GM18498 (cell line): ENCODE results near the gene CKM.

ENCODE experiments used
- ATAC-seq: cut with Tn5 transposase; IDR thresholded peaks from one replicate; pipeline ENCODE4 v1.9.1; 2021; ENCODE audit warnings: mild to moderate bottlenecking, moderate library complexity; ENCODE audit not compliant: unreplicated experiment

The CKM gene

DNA sequence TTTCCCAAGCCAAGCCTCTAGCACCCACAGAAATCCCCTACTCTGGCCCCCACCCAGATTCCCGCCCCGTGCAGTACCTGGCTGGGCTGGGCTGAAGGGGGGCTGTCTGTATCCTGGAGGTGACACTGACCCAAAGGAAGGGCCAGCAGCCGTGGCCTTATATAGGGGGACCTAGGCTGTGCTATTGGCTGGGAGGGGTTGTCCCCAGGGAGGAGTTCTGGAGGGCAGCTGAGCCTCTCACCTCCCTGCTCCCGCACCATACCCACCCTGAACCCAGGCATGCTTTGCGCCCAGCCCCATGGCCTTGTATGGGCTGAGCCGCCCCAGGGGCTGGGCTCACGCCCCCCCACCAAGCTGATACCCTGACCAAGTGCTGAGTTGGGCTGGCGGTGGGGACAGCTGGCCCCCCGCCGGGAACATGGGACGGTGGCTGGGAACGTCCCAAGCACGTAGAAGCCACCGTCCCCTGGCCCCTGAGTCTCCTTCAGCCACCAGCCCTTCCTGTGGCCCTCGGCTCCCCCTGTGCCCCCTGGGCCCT lies at the start of gene CKM:
Gene CKM, minus strand, starts transcription at position 132 of the 538 bp plus-strand sequence. CDS start 3,162 bp downstream, outside the sequence.
- no peak for ATAC-seq

DNA sequence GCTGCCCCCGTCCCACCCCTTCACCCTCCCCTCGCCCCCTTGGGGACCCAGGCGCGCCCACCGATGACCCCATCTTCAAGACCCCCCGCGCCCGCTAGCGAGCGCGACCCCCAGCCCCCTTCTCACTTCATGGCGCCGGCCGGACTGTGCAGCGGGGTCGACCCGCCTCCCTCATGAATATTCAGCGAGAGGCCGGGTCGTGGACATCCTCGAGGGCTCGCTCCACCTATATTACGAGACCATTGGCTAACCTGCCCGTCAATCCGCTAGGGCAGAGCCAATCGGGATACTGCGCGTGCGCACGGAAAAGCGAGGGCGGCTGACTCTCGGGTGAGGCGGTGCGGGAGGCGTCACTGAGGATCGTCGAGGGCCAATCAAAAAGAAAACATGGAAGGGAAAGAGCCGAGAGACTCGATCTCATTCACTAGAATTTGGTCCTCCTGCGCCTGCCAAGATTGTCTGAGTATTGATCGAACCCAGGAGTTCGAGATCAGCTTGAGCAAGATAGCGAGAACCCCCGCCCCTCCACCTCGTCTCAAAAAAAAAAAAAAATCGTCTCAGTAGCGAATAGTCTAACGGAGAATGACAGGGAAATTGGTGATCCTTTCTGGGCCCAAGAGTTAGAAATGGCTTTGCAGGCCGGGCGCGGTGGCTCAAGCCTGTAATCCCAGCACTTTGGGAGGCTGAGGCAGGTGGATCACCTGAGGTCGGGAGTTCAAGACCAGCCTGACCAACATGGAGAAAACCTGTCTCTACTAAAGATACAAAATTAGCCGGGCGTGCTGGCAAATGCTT lies 47.9 kb upstream of the CKM start, which contains the start of gene ERCC2:
Gene ERCC2, minus strand, starts transcription at position 164 of the 795 bp plus-strand sequence. Its CDS starts 33 bp downstream, at position 131.
- ATAC-seq = peak; percentile 96

DNA sequence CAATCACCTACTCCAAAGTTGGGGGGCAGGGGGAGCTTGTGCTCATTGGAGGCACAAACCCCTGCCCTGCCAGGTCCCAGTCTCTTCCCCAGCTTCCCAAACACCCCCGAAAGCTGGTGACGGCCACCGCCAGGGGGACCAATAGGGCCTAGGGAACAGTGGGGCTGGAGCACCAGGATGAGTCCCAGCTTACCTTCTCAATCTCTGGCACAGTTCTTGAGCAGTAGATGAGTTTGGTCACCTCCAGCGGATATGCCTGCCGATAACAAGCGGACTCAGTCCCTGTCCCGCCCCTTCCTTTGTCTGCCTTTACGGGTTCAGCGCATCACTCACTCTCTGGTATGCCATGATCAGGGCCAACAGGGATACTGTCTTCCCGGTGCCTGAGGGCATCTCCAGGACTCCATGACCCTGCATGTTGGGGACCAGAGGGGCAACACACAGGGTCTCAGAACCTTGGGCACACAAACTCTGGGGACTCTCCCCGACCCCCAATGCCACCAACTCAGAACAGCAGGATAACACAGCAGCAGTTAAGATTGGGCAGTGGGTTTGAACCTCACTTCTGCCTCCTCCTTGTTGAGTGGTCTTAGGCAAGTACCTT lies 46.2 kb upstream of the CKM start:
- no peak for ATAC-seq

DNA sequence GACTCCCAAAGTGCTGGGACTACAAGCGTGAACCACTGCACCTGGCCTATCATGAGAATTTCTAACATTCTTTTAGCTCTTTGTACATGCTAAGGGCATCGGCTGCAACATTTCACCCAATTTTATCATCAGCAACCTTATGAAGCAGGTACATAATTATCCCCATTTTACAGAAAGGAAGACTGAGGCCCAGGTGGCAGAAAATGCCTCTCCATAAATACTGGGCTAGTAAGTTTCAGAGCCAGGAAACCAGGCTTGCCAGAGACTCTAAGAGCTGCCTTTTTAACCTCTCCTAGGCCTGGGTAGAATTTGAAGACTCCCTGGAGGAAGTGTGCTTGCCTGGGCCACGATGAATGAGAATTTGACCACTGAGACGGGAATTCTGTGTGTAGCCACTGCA lies 45.5 kb upstream of the CKM start:
- no peak for ATAC-seq

DNA sequence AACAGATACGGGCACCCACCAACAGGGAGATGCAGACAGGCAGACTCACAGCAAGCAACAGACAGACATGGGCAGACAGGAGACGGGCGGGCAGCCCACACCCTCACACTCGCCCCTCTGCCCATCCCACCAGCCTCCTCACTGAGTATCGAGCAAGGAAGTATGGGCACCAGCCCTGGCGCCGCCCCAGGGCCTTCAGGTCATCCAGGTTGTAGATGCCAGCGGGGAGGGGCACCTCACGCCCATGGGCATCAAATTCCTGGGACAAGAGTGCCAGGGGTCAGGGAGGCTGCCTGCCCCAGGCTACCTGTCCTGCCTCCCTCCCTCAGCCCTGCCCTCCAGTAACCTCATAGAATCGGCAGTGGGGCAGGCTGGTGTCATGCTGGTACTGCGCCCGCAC lies 42.0 kb upstream of the CKM start:
- no peak for ATAC-seq

DNA sequence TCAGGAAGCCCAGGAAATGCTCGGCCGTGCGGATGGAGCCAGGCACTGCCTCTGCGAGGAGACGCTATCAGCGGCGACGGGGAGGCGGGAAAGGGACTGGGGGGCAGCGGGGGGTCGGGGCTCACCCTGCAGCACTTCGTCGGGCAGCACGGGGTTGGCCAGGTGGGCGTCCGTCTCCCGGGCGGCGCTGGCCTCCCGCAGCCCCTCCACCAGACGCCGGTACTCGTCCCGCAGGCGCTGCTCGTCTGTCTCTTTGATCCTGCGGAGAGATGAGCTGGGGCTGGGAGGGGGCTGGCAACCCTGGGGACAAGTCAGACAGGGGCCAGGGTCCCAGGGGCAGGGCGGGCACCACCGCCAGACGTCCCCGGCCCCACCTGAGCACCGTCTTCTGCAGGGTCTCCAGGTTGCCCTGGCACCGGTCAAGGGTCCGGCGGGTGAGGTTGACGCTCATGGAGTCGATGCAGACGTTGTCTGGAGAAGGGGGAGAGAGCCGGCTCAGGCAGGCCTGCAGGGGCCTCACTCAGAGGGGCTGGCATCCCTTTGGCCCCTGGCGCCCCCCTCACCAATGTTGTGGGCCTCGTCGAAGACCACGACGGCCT lies 41.3 kb upstream of the CKM start:
- no peak for ATAC-seq

DNA sequence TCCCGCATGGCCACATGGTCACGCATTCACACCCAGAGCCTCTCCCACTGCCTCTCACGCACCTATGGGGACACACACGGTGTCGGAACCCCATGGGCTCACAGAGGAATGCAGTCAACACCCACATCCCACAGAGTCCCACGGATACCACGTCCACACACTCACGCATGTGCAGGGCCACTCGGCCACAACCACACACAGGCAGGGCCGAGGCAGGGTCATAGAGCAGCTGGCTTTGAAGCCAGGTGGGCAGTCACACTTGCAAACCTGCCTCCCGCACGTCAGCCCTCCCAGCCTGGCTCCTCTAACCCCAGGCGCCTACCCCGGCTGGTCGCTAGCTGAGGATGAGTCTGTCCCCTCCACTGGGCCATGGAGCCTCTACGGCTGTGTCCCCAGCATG lies 39.6 kb upstream of the CKM start:
- ATAC-seq = no peak

DNA sequence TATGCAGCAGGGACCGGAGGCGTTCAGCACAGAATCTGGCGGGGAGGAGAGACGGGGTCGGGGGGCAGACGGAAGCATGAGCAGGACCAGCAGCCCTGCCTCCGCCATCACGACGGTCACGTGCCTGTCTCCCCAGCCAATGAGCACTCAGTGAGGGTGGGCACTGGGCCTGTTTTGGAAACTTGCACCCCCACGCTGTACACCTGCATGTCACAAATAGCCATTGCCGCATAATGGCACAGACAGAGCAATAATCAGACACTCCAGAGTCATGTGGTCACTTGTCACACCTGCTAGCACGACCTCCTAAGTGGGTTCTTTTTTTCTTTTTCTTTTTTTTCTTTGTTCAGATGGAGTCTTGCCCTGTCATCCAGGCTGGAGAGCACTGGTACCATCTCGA lies 38.9 kb upstream of the CKM start:
- no peak for ATAC-seq

DNA sequence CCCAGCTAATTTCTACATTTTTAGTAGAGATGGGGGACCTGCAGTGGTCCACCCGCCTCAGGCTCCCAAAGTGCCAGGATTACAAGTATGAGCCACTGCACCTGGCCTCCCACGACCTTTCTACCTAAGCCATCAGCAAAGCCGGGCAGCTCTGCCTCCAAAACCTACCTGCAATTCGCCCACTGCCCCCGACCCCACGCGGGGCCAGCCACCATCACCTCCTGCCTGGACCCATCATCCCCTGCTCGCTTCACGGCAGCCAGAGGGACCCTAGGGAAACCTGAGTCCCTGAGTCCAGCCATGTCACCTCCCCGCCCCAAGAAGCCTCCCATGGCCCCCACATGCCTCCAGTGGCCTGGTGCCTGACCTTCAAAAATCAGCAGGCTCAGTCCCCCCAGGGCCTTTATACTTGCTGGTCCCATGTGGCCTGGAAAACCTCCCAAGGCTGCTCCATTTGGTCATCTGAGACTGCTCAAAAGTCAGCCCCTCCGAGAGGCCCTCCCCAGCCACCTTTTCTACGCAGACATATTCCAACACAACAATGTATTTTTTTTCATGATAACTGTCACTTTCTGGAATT lies 35.6 kb upstream of the CKM start:
- ATAC-seq = no peak

DNA sequence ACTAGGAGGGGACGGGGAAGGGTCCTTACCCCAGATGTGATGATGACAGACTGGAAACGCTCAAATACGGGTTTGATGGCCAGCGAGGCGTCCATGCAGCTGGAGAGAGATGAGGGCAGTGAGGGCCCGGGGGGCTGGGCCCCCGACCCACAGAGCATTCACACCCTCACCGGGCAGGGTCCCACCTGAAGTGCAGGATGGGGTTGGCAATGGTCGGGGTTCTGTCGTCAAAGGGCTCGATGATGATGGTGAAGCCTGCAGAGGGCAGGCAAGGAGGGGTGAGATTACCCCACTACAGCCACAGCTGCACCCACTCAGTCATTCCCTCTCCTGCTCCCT lies 34.7 kb upstream of the CKM start:
- ATAC-seq = no peak

DNA sequence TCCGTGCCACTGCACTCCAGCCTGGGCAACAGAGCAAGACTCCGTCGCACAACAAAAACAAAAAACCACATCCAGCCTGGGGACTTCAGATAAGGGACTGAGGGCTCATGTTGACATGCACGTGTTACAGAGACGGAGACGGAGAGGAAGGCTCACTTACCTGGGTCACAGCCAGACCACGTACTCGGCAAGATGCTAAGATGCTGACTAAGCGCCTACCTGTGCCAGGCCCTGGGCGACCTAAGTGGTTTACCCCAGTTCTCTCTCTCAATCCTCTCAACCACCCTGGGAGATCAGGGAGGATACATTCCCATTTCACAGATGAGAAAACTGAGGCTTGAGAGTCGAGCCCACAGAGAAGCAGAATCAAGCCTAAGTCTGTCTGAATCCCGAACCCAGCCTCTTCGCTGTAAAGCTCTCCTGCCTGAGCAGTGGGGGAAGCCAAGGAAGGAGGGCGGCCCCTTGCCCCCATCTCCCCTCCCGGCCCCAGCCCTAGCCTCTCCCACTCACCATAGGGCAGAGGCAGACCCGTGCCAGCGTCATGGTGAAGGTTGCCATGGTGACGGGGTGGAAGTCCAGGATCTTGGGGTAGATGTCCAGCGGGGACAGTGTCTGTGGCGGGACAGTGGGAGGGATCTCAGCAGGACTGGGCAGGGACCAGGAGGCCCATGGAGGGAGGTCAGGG lies 34.2 kb upstream of the CKM start:
- no peak for ATAC-seq

DNA sequence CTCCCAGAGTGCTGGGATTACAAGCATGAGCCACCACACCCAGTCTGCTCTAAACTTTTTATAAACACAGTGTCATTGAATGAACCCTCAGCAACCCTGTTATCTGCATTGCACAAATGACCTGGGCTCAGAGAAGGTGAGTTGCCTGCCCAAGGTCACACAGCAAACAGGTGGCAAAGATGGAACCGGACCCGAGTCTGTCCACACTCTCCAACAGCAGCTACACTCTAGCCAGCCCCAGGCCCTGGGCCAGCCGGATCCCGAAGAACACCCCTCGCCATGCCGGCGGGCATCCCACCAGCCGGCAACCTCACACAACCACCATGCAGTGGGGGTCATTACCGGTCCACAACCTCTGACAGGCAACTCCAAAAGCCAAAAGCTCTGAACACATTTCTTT lies 33.2 kb upstream of the CKM start:
- ATAC-seq = no peak

DNA sequence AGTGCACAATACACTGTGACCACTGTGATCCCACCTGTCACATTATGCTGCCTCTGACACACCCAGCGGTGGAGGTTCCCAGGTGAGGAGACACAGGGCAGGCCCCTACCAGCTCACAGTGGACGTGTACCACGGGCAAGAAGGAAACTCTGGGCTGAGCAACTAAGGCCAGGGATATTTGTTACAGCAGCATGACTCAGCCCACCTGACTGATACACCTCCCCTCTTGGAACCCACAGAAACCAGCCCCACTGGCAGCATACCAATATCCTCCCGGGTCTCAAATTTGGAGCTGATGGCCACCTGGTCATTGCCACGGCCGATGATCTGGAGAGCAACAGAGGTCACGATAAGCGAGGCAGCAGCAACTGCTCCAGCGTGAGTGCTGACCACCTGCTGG lies 32.7 kb upstream of the CKM start:
- no peak for ATAC-seq

DNA sequence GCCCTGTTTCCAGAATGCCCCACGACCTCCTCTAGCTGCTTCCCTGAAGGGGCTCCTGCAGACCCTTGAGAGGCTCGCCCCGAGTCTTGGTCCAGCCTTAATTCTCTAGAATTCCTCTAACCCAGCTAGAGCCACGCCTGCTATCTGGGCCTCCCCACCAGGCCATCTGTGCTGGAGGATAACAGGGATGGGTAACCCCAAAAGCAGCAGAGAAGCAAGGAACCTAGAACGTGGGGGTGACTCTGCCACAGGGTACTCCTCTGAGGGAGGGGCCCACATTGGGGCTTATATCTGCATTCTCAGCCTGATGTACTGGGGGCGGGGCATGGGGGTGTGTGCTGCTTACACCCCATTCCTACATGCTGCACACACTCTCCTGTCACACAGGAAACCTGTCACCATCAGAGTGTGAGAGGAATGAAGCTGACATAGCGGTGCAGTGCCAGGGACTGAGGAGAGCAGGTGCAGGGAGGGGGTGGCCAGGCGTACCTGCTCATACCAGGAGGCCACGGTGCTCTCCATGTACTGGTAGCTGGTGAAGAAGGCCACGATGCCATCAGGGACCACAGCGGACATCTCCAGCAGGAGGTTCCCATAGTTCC lies 31.7 kb upstream of the CKM start:
- ATAC-seq = no peak

DNA sequence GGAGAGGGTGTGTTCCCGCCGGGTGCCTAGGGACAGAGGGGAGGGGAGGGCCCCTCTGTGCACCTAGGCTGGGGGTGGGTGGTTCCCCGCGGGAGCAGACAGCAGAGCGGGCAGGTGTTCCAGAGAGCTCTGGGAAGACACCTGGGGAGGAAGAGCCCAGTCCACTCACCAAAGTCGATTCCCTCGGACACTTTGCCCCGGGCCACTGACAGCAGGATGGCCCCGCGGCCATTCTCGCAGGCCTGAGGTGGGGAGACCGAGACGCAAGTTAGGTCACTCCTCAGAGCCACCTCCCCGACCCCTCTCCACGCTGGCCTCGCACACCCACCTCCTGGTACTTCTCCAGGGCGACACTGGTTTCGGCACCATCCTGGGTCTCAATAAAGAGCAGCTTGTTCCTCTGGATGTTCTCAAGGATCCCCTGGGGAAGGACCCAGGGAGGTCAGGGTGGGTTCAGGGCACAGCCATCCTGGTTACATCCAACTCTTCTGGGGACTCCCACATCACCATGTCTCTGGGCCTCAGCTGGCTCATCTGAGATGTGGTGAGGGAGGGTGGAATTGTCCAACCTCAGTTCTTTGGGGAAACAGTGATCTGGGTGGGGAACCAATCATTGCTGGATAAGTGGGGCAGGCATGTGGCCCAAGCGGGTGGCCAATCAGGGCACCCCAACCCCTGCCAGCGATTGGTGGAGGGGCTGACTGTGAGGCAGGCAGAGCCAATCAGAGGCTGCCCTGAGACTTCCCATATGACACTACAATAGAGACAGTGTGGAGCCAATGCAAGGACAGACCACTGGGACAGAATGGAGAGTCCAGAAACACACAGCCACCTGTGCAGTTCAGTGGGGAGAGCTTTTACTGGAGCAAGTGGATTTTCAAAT lies 30.5 kb upstream of the CKM start:
- ATAC-seq = no peak

DNA sequence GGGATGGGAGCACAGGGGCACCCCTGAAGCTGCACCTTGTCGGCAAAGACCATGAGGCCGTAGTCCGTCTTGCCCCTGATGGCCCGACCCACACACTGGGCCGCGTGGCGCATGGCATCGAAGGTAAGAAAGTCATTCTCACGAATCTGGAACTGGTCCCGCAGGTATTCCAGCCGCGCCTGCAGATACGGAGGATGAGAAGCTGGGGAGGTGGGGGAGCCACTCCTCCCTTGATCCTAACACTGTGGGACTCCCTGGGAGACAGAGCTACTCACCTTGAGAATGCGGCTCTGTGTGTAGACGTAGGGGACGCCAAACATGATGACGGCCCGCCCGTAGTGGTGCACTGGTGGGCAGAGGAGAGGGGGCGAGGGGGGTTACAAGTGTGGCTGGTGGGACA lies 29.8 kb upstream of the CKM start:
- no peak for ATAC-seq

DNA sequence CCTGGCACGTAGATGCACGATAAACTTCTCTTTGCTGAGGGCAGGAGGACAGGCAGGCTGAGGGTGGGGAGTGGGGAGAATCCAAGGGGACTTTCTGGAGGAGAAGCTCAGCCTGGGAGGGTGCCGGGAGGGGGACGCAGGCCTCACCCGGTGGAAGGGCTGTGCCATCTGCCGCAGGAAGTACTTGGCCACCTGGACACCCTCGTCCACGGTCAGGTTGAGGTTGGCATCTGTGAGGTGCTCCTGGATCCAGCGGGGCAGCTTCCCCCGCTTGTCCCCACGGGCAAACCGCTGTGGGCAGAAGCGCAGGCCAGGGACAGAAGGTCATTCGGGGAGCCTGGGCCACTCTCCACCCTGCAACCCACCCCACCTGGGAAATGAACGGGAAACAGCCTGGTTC lies 29.4 kb upstream of the CKM start:
- no peak for ATAC-seq

DNA sequence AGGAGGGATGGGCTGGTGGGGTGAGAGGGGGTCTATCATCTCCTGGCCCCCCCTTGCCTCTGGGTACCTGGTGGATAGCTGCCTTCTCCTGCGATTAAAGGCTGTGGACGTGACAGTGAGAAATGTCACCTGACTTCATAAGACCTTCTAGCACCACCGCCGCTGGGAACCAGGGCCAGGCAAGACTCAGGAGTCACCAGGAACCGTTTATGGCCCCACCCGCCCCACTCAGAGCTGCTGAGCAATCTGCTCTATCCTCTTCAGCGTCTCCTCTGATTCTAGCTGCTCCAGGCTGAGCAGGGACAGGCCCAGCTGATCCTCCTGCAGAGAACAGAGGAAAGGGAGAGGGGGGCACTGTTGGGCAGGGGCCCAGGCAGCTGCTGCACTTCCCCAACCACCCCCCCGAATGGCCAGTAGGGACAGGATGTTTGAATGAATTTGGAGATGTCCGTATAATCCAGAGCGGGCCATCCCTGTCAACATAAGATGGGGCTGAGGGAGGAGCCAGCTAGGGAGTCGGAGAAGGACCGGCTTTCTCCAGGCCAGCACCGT lies 28.8 kb upstream of the CKM start:
- ATAC-seq = no peak

DNA sequence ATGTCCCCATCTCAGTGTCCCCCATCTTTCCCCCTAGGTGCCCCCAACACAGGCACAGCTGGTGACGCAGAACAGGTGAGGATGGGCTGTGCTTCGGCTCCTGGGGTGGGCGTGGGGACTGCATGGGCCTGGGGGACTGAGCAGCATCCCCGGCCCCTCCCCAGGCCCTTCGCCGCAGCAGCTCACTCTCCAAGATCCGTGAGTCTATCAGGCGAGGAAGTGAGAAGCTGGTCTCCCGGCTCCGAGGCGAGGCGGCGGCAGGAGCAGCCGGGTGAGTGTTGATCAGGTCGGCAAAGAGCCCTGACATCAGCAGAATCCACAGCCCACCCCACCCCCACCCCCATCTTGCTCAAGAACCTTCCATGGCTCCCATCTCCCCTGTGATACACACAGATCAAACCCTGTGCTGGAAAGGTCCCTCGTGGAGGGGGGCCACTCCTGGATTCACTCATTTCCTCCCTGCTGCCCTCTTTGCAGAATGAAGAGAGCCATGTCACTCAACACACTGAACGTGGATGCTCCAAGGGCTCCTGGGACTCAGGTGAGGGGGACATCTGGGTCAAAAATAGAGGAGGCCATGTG lies 27.9 kb upstream of the CKM start:
- ATAC-seq = no peak
